T47D (cell line): ENCODE measurements around the gene LRRC17.

Source experiments
- DNase-seq, 2 experiments: peaks; one replicate each; pipeline versions ENCODE4 v3.0.0 to v3.0.0-alpha.2; 2011 to 2012; ENCODE audit warnings: low read depth in 1 of 2, low spot score in 1 of 2
- JUND ChIP-seq: IDR thresholded peaks from 2 replicates; pipeline ENCODE4 v1.6.1; 2012; ENCODE audit warnings: low read depth
- in situ Hi-C: cut with HindIII; loops from 2 replicates; pipeline ENCODE4 v1.10.0; 2016; ENCODE audit warnings: low sequenced_read_pairs, low pct_unique_long_range_greater_than_20kb

Gene LRRC17

DNA sequence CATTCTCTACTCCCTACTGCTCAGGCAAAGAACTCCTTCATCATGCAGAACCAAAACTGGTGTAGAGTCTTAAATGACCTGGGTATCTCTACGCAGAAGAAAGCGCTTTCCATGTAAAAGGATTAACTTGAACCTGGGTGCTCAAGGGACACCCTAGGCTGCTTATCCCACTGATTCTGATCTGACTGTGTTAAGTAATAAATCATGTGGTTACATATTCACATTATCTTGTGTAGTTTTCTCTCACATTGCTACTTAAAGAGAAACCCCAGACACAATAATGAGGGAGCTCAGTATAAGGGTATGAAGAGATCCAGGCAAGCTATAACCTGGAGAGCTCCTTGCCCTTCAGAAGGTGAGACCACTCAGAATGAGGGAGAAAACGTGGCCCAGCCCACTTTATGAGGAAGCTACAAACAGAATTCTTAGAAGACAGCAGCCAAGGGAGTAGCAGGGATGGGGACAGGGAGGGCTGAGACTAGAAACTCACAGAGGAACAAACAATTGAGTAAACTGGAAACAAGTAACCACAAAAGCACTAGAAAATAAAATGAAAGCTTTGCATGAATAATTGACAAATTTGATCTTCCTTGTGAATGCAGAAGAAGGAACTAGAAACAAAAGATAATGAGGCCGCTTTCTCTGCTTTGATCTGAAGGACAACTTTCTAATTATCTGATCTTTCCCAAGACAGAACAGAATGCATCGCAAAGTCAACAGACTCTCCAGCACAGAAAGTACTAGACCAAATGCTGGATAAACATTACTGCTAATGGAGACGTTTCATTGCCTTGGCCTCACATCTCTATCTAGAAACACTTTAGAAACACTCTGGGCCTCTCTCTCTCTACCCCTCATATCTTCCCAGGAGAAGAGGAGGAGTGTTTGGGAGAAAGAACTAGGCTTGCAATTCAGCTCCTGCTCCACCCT lies 76.1 kb downstream of the LRRC17 start:
- TF ChIP-seq JUND, result no peak
- in situ Hi-C loops, result no loop called here
- DNase-seq, result no peak

DNA sequence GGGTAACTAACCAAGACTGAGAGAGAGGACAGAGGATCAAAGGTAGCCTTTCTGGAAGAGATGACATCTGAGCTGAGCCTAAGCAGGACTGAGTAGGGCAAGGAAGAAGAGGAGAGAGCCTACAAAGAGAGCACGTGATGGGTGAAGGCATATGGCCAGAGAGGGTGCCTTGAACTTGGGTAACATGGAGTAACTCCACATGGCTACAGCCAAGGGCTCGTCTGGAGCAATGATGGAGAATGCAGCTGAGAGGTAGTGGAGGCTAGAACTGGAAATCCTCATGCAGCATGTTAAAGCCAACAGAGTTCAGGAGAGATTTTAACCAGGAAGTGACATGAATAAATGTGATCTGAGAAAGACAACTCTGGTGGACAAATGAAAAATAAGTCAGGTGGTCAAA lies 77.8 kb downstream of the LRRC17 start:
- in situ Hi-C loops, result no loop called here
- no peak for TF ChIP-seq JUND
- no peak for DNase-seq

DNA sequence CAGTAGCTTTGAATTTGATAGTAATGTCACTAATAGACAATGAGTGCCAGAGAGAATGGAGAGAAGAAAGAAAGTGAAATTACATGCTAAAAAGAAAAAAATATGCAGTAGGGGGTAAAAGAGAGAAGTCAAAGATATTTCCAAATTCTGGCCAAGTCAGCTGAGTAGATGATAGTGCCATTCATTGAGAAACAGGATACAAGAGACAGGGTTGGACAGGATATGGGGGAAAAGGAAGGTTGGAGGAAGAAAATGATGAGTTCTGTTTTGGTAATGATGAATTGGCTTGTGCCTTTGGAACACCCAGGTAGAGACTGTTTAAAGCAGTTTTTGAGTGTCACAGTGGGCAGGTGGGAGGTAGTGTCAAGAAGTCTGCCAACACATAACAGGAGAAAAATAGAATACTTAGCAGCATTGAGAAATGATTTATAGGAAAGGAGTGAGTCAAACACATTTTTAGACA lies 78.3 kb downstream of the LRRC17 start:
- no peak for DNase-seq
- TF ChIP-seq JUND, result no peak
- in situ Hi-C loops, result no loop called here

DNA sequence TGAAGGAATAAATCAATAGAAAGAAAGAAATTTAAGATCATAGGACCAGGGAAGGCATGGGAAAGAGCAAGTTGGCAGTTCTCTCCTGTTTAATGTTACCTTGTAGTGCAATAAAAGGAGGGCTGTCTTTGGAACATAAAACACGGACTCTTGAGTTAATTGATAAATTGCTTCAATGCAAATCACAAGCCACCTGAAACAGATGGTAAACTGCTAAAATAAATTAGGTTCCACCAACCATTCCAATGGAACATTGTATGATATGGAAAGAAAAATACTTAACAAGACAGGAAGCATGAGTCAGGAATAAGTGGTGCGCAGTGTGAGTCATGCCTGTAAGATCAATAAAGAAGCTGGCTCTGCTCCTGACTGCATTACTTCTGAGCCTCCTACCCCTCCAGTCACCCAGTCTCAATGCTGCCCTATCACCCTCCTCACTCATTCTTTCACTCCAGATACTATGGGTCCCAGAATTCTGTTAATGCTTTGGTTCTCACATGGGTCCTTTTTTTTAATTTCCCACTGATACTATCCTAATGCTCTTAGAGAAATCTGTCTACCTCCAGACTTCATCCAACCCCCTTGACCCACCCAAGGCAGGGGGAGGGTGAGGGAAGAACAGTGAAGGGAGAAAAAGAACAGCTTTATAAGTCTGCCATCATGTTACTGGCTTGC lies 78.9 kb downstream of the LRRC17 start:
- peak in 1 of 2 experiments; percentile 22 for DNase-seq
- TF ChIP-seq JUND, result no peak
- in situ Hi-C loops, result no loop called here

DNA sequence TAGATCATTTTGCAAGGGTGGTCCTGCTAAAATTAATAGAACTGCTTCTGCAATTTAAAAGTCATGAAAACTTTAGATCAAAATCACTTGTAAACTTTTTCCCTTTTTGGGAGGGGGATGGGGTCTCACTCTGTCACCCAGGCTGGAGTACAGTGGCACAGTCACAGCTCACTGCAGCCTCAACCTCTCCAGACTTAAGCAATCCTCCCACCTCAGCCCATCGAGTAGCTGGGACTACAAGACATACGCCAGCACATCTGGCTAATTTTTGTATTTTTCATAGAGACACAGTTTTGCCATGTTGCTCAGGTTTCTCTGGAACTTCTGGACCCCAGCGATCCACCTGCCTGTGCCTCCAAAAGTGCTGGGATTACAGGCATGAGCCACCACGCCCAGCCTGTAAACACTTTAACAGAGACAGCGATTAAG lies 79.7 kb downstream of the LRRC17 start:
- DNase-seq, result no peak
- TF ChIP-seq JUND, result no peak
- in situ Hi-C loops, result no loop called here

DNA sequence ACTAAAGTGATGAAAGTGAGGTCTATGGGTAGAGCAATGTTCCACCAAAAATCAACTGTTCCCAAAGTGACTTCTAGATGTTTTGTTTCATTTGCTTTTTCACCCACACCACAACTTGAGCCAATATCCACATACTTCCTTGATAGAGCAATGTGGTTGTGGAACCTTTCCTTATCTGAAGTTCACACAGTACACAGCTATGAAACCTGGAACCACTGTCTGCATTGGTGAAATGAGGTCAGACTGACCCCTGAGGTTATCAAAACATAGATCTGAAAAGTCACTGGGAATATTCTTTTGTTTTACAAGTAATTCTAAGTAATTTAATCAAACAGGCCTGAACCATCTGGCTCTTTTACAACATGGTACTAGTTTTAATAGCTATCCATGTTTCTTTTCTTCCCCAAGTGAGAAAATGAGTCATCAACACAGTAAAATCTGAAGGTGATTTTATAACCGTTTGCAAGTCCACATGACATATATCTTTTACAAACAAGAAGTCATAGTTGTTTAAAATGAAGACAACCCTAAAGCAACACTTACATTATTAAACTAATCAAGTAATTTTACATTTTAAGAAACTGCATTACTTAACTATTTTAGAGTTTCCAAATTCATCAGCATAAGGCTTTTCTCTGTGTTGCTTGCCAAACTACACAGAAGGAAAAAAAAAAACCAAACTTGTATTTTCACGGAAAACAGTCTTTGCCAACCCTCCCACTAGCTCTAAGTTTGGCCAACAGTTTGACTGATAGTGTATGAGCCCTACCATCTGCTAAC lies 80.3 kb downstream of the LRRC17 start:
- in situ Hi-C loops, result no loop called here
- TF ChIP-seq JUND, result no peak
- no peak for DNase-seq

DNA sequence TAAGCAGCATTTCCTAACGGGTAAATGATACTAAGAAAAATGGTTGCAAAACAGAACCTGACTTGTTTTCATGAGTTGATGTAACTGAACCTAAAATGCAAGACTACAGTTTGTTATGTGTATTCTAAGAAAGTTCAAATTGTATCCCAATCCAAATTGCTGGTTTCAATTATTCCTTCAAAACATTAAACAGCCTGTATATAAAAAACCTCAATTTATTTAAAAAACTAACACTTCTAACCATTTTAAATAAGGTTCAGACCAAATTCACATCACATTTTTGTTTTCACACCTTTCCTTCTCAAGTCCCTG lies 80.9 kb downstream of the LRRC17 start:
- in situ Hi-C loops, result no loop called here
- no peak for TF ChIP-seq JUND
- no peak for DNase-seq

DNA sequence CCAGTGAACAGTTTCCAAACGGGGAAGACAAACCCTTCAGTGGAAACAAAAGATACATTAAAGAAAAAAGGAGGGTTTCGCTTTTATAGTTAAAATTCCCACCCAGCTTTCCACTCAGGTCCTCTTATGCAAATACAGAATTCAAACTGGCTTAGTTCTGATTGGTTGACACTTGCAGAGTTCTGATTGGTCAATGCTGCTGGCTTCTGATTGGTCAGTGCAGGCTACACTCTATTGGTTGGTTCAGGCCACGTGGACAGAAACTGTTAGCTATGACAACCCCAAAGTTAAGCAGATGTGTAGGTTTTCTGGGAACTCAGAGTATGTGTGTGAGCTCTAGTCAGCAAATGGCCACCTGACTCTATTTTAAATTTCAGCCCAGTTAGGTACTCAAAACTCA lies 81.8 kb downstream of the LRRC17 start:
- TF ChIP-seq JUND, result no peak
- DNase-seq, result no peak
- in situ Hi-C loops, result no loop called here
